HG02938 (cell line): ENCODE results near the gene ADGRG6.
"Not testable (repeated sequence)": the region's sequence is repeated elsewhere in the genome, so short reads cannot be mapped to it uniquely, and the experiment has no call there.

Experiments
- ATAC-seq: cut with Tn5 transposase; IDR thresholded peaks from one replicate; pipeline ENCODE4 v1.9.1; 2021; ENCODE audit warnings: mild to moderate bottlenecking, moderate library complexity; ENCODE audit not compliant: unreplicated experiment

Gene ADGRG6

GRCh38 chr6:142440600-142441293, 138.9 kb downstream of the ADGRG6 start:
- no peak for ATAC-seq

GRCh38 chr6:142441716-142442115, 139.9 kb downstream of the ADGRG6 start:
- ATAC-seq: no peak

GRCh38 chr6:142443102-142443501, 141.3 kb downstream of the ADGRG6 start:
- no peak for ATAC-seq

- ATAC-seq: no peak
Observed at GRCh38 chr6:142443532-142443931, 141.7 kb downstream of the ADGRG6 start.

GRCh38 chr6:142444376-142444775, 142.6 kb downstream of the ADGRG6 start:
- no peak for ATAC-seq

- no peak for ATAC-seq
Observed at GRCh38 chr6:142444881-142445301, 143.1 kb downstream of the ADGRG6 start.

- no peak for ATAC-seq
Observed at GRCh38 chr6:142446168-142446567, 144.4 kb downstream of the ADGRG6 start.

GRCh38 chr6:142446576-142446975, 144.8 kb downstream of the ADGRG6 start:
- ATAC-seq: no peak

GRCh38 chr6:142448091-142448729, 146.4 kb downstream of the ADGRG6 start:
- no peak for ATAC-seq

GRCh38 chr6:142450856-142451255, 149.0 kb downstream of the ADGRG6 start:
- ATAC-seq: not testable (repeated sequence)

GRCh38 chr6:142452993-142453392, 151.2 kb downstream of the ADGRG6 start:
- ATAC-seq: no peak

GRCh38 chr6:142454196-142454595, 152.4 kb downstream of the ADGRG6 start:
- not testable (repeated sequence) for ATAC-seq

GRCh38 chr6:142454848-142455247, 153.0 kb downstream of the ADGRG6 start:
- ATAC-seq: not testable (repeated sequence)

- no peak for ATAC-seq
Observed at GRCh38 chr6:142455957-142456589, 154.3 kb downstream of the ADGRG6 start.

GRCh38 chr6:142457638-142458406, 156.0 kb downstream of the ADGRG6 start:
- no peak for ATAC-seq

GRCh38 chr6:142458836-142459235, 157.0 kb downstream of the ADGRG6 start:
- ATAC-seq: no peak

- no peak for ATAC-seq
Observed at GRCh38 chr6:142459271-142459670, 157.5 kb downstream of the ADGRG6 start.

- ATAC-seq: no peak
Observed at GRCh38 chr6:142462260-142462659, 160.5 kb downstream of the ADGRG6 start.

GRCh38 chr6:142463988-142464387, 162.2 kb downstream of the ADGRG6 start:
- ATAC-seq: no peak

GRCh38 chr6:142469220-142469619, 167.4 kb downstream of the ADGRG6 start:
- no peak for ATAC-seq

GRCh38 chr6:142470421-142470820, 168.6 kb downstream of the ADGRG6 start:
- ATAC-seq: no peak
